ENCODE data around the gene PPP1R9A. TPM values are rescaled to one million over a fixed set of nuclear protein-coding genes. Genes with fewer than 3 reads are reported as not detected.

The PPP1R9A gene
- polyA plus RNA-seq, 3 donors: not detected

DNA sequence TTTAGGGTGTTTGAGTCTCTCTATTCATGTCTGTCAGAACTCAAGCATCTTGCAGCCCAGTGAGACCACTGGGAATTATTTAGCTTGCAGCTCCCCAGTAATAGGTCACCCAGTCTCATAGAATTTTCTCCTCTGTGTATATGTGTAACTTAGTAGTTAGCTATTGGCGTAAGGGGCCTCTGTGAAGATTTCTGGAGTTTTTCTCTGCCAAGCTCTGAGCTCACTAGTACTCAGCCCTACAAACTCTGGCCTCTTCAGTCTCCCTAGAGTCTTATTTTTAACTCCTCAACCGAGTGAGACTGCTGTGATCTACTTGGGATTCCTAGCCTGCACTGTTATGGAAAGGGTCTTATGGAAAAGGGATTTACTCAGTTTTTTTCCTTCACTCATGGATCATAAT is 90.2 kb downstream of the PPP1R9A start:
- H3K4me1 ChIP-seq (ENCODE audit: control insufficient read depth in 1 of 2, insufficient read depth in 2 of 2, low read length in 2 of 2): no peaks in the 10 kb centered on the region

DNA sequence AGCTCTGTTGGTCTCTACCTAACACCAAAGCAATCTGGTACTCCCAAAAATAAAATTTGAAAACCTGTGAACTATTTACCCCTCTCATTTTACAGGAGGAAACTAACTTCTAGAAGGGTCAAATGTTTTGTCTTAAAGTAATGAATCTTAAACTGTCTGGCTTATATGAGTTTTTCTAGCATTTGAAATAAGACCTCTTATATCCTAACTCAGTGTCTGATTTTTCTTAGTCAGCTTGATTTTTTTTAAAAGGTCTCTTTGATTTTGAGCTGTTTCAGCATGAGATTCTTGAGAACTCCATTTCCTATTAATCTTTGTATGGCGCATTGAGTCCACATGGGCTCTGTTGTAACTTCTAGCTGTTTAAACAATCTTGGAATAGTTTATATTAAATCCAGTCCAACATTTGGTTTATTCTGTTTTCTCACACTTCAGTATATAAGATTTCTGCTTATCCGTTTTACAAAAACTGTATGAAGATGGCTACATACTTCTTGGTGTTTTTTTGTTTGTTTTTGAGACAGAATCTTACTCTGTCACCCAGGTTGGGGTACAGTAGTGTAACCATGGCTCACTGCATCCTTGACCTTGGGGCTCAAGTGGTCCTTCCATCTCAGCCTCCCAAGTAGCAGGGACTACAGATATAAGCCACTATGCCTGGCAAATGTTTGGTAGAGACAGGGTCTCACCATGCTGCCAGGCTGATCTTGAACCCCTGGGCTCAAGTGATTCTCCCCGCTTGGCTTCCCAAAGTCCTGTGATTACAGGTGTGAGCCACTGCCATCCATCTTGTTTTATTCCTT is 91.1 kb downstream of the PPP1R9A start:
- Mint-ChIP-seq H3K9me3 (peaks cover 0 to 3% (median 0%) of the 10 kb centered on the region in 7 donors), H3K27ac (no peak overlapping the region), H3K36me3 (no peaks in the 10 kb centered on the region), H3K4me3 (no peak overlapping the region), H3K4me1 (no peaks in the 10 kb centered on the region), H3K27me3 (ENCODE audit: low read depth in 3 of 3) (no peaks in the 10 kb centered on the region)
- intact Hi-C loops (cut with micrococcal nuclease): no loop called here
- H3K27me3 ChIP-seq (ENCODE audit: control insufficient read depth in 2 of 2, insufficient read depth in 2 of 2, low read length in 2 of 2): no peaks in the 10 kb centered on the region
- no peaks in the 10 kb centered on the region for H3K79me2 ChIP-seq (ENCODE audit: insufficient read depth, low read length)
- H4K20me1 ChIP-seq (ENCODE audit: insufficient read depth, low read length): no peaks in the 10 kb centered on the region
- H3K27ac ChIP-seq (ENCODE audit: low read depth in 1 of 2, low read length in 2 of 2): no peak overlapping the region
- H2AFZ ChIP-seq (ENCODE audit: insufficient read depth, low read depth, low read length, poor library complexity, severe bottlenecking): no peak overlapping the region
- DNase-seq: no peak
- no peak overlapping the region for H3K9ac ChIP-seq (ENCODE audit: insufficient read depth, low read length, poor library complexity, severe bottlenecking)
- no peaks in the 10 kb centered on the region for H3K4me1 ChIP-seq (ENCODE audit: control insufficient read depth in 1 of 2, insufficient read depth in 2 of 2, low read length in 2 of 2)
- no peak overlapping the region for H3K4me3 ChIP-seq (replicated peaks in 1 of 3; ENCODE audit: low read depth in 2 of 3, low read length in 3 of 3)
- TF ChIP-seq, protein P1, sequence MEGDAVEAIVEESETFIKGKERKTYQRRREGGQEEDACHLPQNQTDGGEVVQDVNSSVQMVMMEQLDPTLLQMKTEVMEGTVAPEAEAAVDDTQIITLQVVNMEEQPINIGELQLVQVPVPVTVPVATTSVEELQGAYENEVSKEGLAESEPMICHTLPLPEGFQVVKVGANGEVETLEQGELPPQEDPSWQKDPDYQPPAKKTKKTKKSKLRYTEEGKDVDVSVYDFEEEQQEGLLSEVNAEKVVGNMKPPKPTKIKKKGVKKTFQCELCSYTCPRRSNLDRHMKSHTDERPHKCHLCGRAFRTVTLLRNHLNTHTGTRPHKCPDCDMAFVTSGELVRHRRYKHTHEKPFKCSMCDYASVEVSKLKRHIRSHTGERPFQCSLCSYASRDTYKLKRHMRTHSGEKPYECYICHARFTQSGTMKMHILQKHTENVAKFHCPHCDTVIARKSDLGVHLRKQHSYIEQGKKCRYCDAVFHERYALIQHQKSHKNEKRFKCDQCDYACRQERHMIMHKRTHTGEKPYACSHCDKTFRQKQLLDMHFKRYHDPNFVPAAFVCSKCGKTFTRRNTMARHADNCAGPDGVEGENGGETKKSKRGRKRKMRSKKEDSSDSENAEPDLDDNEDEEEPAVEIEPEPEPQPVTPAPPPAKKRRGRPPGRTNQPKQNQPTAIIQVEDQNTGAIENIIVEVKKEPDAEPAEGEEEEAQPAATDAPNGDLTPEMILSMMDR (IDR thresholded peaks at IDR 0.05): no peak
- H3K36me3 ChIP-seq (replicated peaks in 1 of 2; ENCODE audit: control insufficient read depth in 1 of 2, insufficient read depth in 2 of 2, low read length in 2 of 2): no peaks in the 10 kb centered on the region
- WGBS (ENCODE audit: insufficient coverage): no CpG with 5 or more reads among the region's 3 CpGs
- no peak overlapping the region for H3K4me2 ChIP-seq (replicated peaks; ENCODE audit: extremely low read depth, low read length, poor library complexity, severe bottlenecking)
- H3K9me3 ChIP-seq (replicated peaks in 1 of 2; ENCODE audit: control insufficient read depth in 1 of 2, insufficient read depth in 1 of 2, low read length in 2 of 2): no peaks in the 10 kb centered on the region

More for the DNA sequence above, 90.2 kb downstream of the PPP1R9A start:
- H2AFZ ChIP-seq (ENCODE audit: insufficient read depth, low read depth, low read length, poor library complexity, severe bottlenecking): no peak overlapping the region
- Mint-ChIP-seq H3K9me3 (peaks cover 0 to 3% (median 0%) of the 10 kb centered on the region in 7 donors), H3K4me3 (no peak overlapping the region), H3K36me3 (no peaks in the 10 kb centered on the region), H3K27ac (no peak overlapping the region), H3K4me1 (no peaks in the 10 kb centered on the region), H3K27me3 (ENCODE audit: low read depth in 3 of 3) (no peaks in the 10 kb centered on the region)
- H3K9ac ChIP-seq (ENCODE audit: insufficient read depth, low read length, poor library complexity, severe bottlenecking): no peak overlapping the region
- no peaks in the 10 kb centered on the region for H3K27me3 ChIP-seq (ENCODE audit: control insufficient read depth in 2 of 2, insufficient read depth in 2 of 2, low read length in 2 of 2)
- no peak for DNase-seq
- H3K4me2 ChIP-seq (replicated peaks; ENCODE audit: extremely low read depth, low read length, poor library complexity, severe bottlenecking): no peak overlapping the region
- TF ChIP-seq, protein P1 (IDR thresholded peaks at IDR 0.05): no peak
- no peak overlapping the region for H3K4me3 ChIP-seq (replicated peaks in 1 of 3; ENCODE audit: low read depth in 2 of 3, low read length in 3 of 3)
- H3K27ac ChIP-seq (ENCODE audit: low read depth in 1 of 2, low read length in 2 of 2): no peak overlapping the region
- no peaks in the 10 kb centered on the region for H3K9me3 ChIP-seq (replicated peaks in 1 of 2; ENCODE audit: control insufficient read depth in 1 of 2, insufficient read depth in 1 of 2, low read length in 2 of 2)
- no peaks in the 10 kb centered on the region for H4K20me1 ChIP-seq (ENCODE audit: insufficient read depth, low read length)
- intact Hi-C loops (cut with micrococcal nuclease): no loop called here
- no peaks in the 10 kb centered on the region for H3K79me2 ChIP-seq (ENCODE audit: insufficient read depth, low read length)
- no peaks in the 10 kb centered on the region for H3K36me3 ChIP-seq (replicated peaks in 1 of 2; ENCODE audit: control insufficient read depth in 1 of 2, insufficient read depth in 2 of 2, low read length in 2 of 2)
- WGBS (ENCODE audit: insufficient coverage): no CpG with 5 or more reads among the region's 2 CpGs
